Smooth muscle cell of the pulmonary artery (primary cell): ENCODE measurements around the gene MMP11. TPM values are rescaled to one million over a fixed set of nuclear protein-coding genes. Genes with fewer than 3 reads are reported as not detected.

Experiments used
- total RNA-seq: library from RNA; depleted of rRNA; stranded (reverse); fragments of >200 nt; gene quantifications from 2 replicates; pipeline ENCODE4 v1.2.3, GENCODE V29; 2014

MMP11 gene
- 37.1 and 38.2 TPM in 2 replicates for total RNA-seq

GRCh38 chr22:23772649-23773473 is at the start of gene MMP11:
MMP11 (plus strand) TSS chr22:23772849; CDS start chr22:23772871, 22 bp downstream.

GRCh38 chr22:23750714-23751440 is 21.8 kb upstream of the MMP11 start, which contains the start of gene ZNF70:
ZNF70 (minus strand) TSS chr22:23751112; CDS start chr22:23745140, 5,972 bp downstream.

GRCh38 chr22:23754220-23754919 is 18.3 kb upstream of the MMP11 start, which contains the start of gene VPREB3:
VPREB3 (minus strand) TSS chr22:23754425; CDS start chr22:23754363, 62 bp downstream.

GRCh38 chr22:23762842-23763578 is 9.6 kb upstream of the MMP11 start, which contains the start of gene C22orf15:
C22orf15 (plus strand) TSS chr22:23762990; CDS start chr22:23763307, 317 bp downstream.

GRCh38 chr22:23767673-23768548 is 4.7 kb upstream of the MMP11 start, which contains the start of gene CHCHD10:
CHCHD10 (minus strand) TSS chr22:23767972; CDS start chr22:23767874, 98 bp downstream.

GRCh38 chr22:23786752-23787599 is 14.3 kb downstream of the MMP11 start, which contains the start of gene SMARCB1:
SMARCB1 (plus strand) TSS chr22:23786966; CDS start chr22:23787170, 204 bp downstream.

Other genes with a start within 250 kb of the MMP11 start
- gene IGLL1, start 192.6 kb upstream of the MMP11 start, total RNA-seq: not detected in 2 replicates
- 0.17 and 0.26 TPM in 2 replicates for gene DRICH1, start 140.5 kb upstream of the MMP11 start, total RNA-seq
- not detected in 2 replicates for gene RGL4, start 81.8 kb upstream of the MMP11 start, total RNA-seq
- gene ZNF70, start 21.7 kb upstream of the MMP11 start, total RNA-seq: 6.2 and 7.8 TPM in 2 replicates
- not detected in 2 replicates for gene VPREB3, start 18.4 kb upstream of the MMP11 start, total RNA-seq
- gene C22orf15, start 9.9 kb upstream of the MMP11 start, total RNA-seq: 1.4 and 1.8 TPM in 2 replicates
- 8.6 and 10.8 TPM in 2 replicates for gene CHCHD10, start 4.9 kb upstream of the MMP11 start, total RNA-seq
- 31.9 and 32.0 TPM in 2 replicates for gene SMARCB1, start 14.1 kb downstream of the MMP11 start, total RNA-seq
- gene DERL3, start 66.2 kb downstream of the MMP11 start, total RNA-seq: 0.85 and 0.89 TPM in 2 replicates
- 13.4 and 19.0 TPM in 2 replicates for gene SLC2A11, start 85.0 kb downstream of the MMP11 start, total RNA-seq
- gene MIF, start 121.5 kb downstream of the MMP11 start, total RNA-seq: 361 and 389 TPM in 2 replicates
- gene GSTT2B, start 188.3 kb downstream of the MMP11 start, total RNA-seq: 1.3 and 2.0 TPM in 2 replicates
- gene DDTL, start 194.0 kb downstream of the MMP11 start, total RNA-seq: 0.76 and 0.85 TPM in 2 replicates
- gene DDT, start 201.6 kb downstream of the MMP11 start, total RNA-seq: 115 and 165 TPM in 2 replicates
- gene GSTT2, start 207.3 kb downstream of the MMP11 start, total RNA-seq: not detected in 2 replicates
- 0.07 TPM in 1 of 2 replicates, not detected in the other for gene GSTT4, start 232.6 kb downstream of the MMP11 start, total RNA-seq
- gene CABIN1, start 238.5 kb downstream of the MMP11 start, total RNA-seq: 68.5 and 88.0 TPM in 2 replicates